Neural progenitor cell (in vitro differentiated cells): Measurements from ENCODE around the gene SMIM1. TPM values are rescaled to one million over a fixed set of nuclear protein-coding genes. Genes with fewer than 3 reads are reported as not detected.

Experiments
- DNase-seq: peaks from one replicate; pipeline ENCODE4 v3.0.0-alpha.2; 2016; ENCODE audit warnings: low spot score
- H2AFZ ChIP-seq: fragments of 200-600 bp; sonication (generic); replicated peaks from 2 replicates; pipeline ENCODE4 v1.6.1; 2016; ENCODE audit warnings: antibody characterized with exemption
- H3F3A ChIP-seq: fragments of 200-600 bp; sonication (generic); 2 replicates; pipeline ENCODE4 v1.6.1; 2016; ENCODE audit warnings: antibody characterized with exemption, low read depth
- H3K27ac ChIP-seq: fragments of 200-600 bp; sonication (generic); 2 replicates; pipeline ENCODE4 v1.5.1; 2016; ENCODE audit warnings: mild to moderate bottlenecking
- H3K27me3 ChIP-seq: fragments of 200-600 bp; sonication (generic); 2 replicates; pipeline ENCODE4 v1.6.1; 2016; ENCODE audit warnings: mild to moderate bottlenecking, moderate library complexity
- H3K36me3 ChIP-seq: fragments of 200-600 bp; sonication (generic); 2 replicates; pipeline ENCODE4 v1.5.1; 2016
- H3K4me1 ChIP-seq: fragments of 200-600 bp; sonication (generic); 2 replicates; pipeline ENCODE4 v1.6.1; 2016; ENCODE audit warnings: mixed run types
- H3K4me2 ChIP-seq: fragments of 200-600 bp; sonication (generic); 2 replicates; pipeline ENCODE4 v1.6.1; 2016
- H3K4me3 ChIP-seq: fragments of 200-600 bp; sonication (generic); 2 replicates; pipeline ENCODE4 v1.5.1; 2016
- H3K79me2 ChIP-seq: fragments of 200-600 bp; sonication (generic); 2 replicates; pipeline ENCODE4 v1.6.1; 2016; ENCODE audit warnings: low read depth
- H3K9ac ChIP-seq: fragments of 200-600 bp; sonication (generic); 2 replicates; pipeline ENCODE4 v1.6.1; 2016
- H3K9me3 ChIP-seq: fragments of 200-600 bp; sonication (generic); 2 replicates; pipeline ENCODE4 v1.5.1; 2016; ENCODE audit warnings: low read depth
- H4K20me1 ChIP-seq: fragments of 200-600 bp; sonication (generic); 2 replicates; pipeline ENCODE4 v1.6.1; 2016; ENCODE audit warnings: low read depth
- H3K27ac Mint-ChIP-seq: 3 replicates; pipeline ENCODE4 v1.8.0; 2021; ENCODE audit warnings: mixed read lengths
- H3K27me3 Mint-ChIP-seq: 2 replicates; pipeline ENCODE4 v1.8.0; 2022; ENCODE audit warnings: low read depth, mild to moderate bottlenecking, inconsistent platforms, moderate library complexity, mixed read lengths; ENCODE audit not compliant: insufficient read depth
- H3K36me3 Mint-ChIP-seq: 3 replicates; pipeline ENCODE4 v1.8.0; 2021; ENCODE audit warnings: mixed read lengths
- H3K4me1 Mint-ChIP-seq: 3 replicates; pipeline ENCODE4 v1.8.0; 2021; ENCODE audit warnings: mixed read lengths
- H3K4me3 Mint-ChIP-seq: 3 replicates; pipeline ENCODE4 v1.8.0; 2021; ENCODE audit warnings: mild to moderate bottlenecking, moderate library complexity, mixed read lengths
- H3K9me3 Mint-ChIP-seq: 3 replicates; pipeline ENCODE4 v1.8.0; 2020; ENCODE audit warnings: mixed read lengths
- CTCF ChIP-seq: fragments of 200-600 bp; sonication (generic); IDR thresholded peaks from 2 replicates; pipeline ENCODE4 v1.5.1; 2017; ENCODE audit warnings: antibody characterized with exemption, mild to moderate bottlenecking
- EZH2 ChIP-seq: fragments of 200-600 bp; sonication (generic); IDR thresholded peaks from 2 replicates; pipeline ENCODE4 v1.6.1; 2017; ENCODE audit warnings: antibody characterized with exemption, mild to moderate bottlenecking, moderate library complexity
- EZH2phosphoT487 ChIP-seq: fragments of 200-600 bp; sonication (generic); IDR thresholded peaks from 2 replicates; pipeline ENCODE4 v1.6.1; 2017; ENCODE audit warnings: antibody characterized with exemption
- total RNA-seq: library from RNA; depleted of rRNA; stranded (reverse); fragments of >200 nt; gene quantifications from 2 replicates; pipeline ENCODE4 v1.2.3, GENCODE V29; 2015; ENCODE audit warnings: low replicate concordance

SMIM1 gene
- total RNA-seq, 1 donor from 2014 or later = not detected

GRCh38 chr1:3746389-3746829 lies 26.1 kb upstream of the SMIM1 start:
- TF ChIP-seq EZH2 (peak; percentile 59), CTCF (no peak)
- peaks cover 33% of the 10 kb centered on the region for H4K20me1 ChIP-seq
- peaks cover 11% of the 10 kb centered on the region for H3K4me1 ChIP-seq
- H3K36me3 ChIP-seq = no peaks in the 10 kb centered on the region
- no peaks in the 10 kb centered on the region for H3K9me3 ChIP-seq
- H3K4me2 ChIP-seq = peak overlapping the region; percentile 95
- Mint-ChIP-seq H3K4me1 (peaks cover 16% of the 10 kb centered on the region), H3K27me3 (peaks cover 6% of the 10 kb centered on the region), H3K36me3 (peaks cover 7% of the 10 kb centered on the region), H3K4me3 (peak overlapping the region; percentile 92), H3K27ac (no peak overlapping the region), H3K9me3 (no peaks in the 10 kb centered on the region)
- no peaks in the 10 kb centered on the region for H3F3A ChIP-seq
- H3K27me3 ChIP-seq = peaks cover 35% of the 10 kb centered on the region
- peak overlapping the region; percentile 75 for H3K4me3 ChIP-seq
- H3K9ac ChIP-seq = peak overlapping the region; percentile 65
- DNase-seq = peak; percentile 56
- no peak overlapping the region for H2AFZ ChIP-seq
- peaks cover 17% of the 10 kb centered on the region for H3K79me2 ChIP-seq
- no peak overlapping the region for H3K27ac ChIP-seq

- Histone ChIP-seq H3K4me3 (peak overlapping the region; percentile 75), H3K9me3 (no peaks in the 10 kb centered on the region), H3K4me1 (peaks cover 11% of the 10 kb centered on the region), H2AFZ (no peak overlapping the region), H3F3A (no peaks in the 10 kb centered on the region), H4K20me1 (peaks cover 33% of the 10 kb centered on the region), H3K36me3 (no peaks in the 10 kb centered on the region), H3K27me3 (peaks cover 39% of the 10 kb centered on the region), H3K27ac (no peak overlapping the region), H3K79me2 (peaks cover 17% of the 10 kb centered on the region), H3K9ac (peak overlapping the region; percentile 65), H3K4me2 (peak overlapping the region; percentile 95)
- Mint-ChIP-seq H3K4me1 (peaks cover 16% of the 10 kb centered on the region), H3K36me3 (peaks cover 3% of the 10 kb centered on the region), H3K9me3 (no peaks in the 10 kb centered on the region), H3K4me3 (peak overlapping the region; percentile 92), H3K27me3 (peaks cover 6% of the 10 kb centered on the region), H3K27ac (no peak overlapping the region)
- TF ChIP-seq EZH2phosphoT487 = peak; percentile 30
- TF ChIP-seq EZH2 = peak; percentile 54
- no peak for TF ChIP-seq CTCF
- peak; percentile 90 for DNase-seq
Measured at GRCh38 chr1:3746830-3747521, 25.6 kb upstream of the SMIM1 start.

- Mint-ChIP-seq H3K4me3 (peak overlapping the region; percentile 81), H3K4me1 (peaks cover 16% of the 10 kb centered on the region), H3K36me3 (peaks cover 3% of the 10 kb centered on the region), H3K9me3 (no peaks in the 10 kb centered on the region), H3K27me3 (peaks cover 6% of the 10 kb centered on the region), H3K27ac (no peak overlapping the region)
- peaks cover 33% of the 10 kb centered on the region for H4K20me1 ChIP-seq
- peaks cover 39% of the 10 kb centered on the region for H3K27me3 ChIP-seq
- peak overlapping the region; percentile 75 for H3K4me3 ChIP-seq
- no peak overlapping the region for H3K27ac ChIP-seq
- no peaks in the 10 kb centered on the region for H3F3A ChIP-seq
- no peaks in the 10 kb centered on the region for H3K36me3 ChIP-seq
- no peaks in the 10 kb centered on the region for H3K9me3 ChIP-seq
- no peak for TF ChIP-seq CTCF
- no peak for TF ChIP-seq EZH2
- TF ChIP-seq EZH2phosphoT487 = no peak
- peaks cover 11% of the 10 kb centered on the region for H3K4me1 ChIP-seq
- no peak for DNase-seq
- no peak overlapping the region for H2AFZ ChIP-seq
- H3K79me2 ChIP-seq = peaks cover 17% of the 10 kb centered on the region
- H3K9ac ChIP-seq = no peak overlapping the region
- peak overlapping the region; percentile 95 for H3K4me2 ChIP-seq
Measured at GRCh38 chr1:3747522-3747848, 25.1 kb upstream of the SMIM1 start.
